ENCODE results near the gene HBS1L.

HBS1L gene

GRCh38 chr6:135025775-135026174, 28.8 kb downstream of the HBS1L start:
- H3K4me3 ChIP-seq (ENCODE audit: low read length): no peak overlapping the region
- no peak for TF ChIP-seq CTCF (conservative IDR thresholded peaks at IDR 0.05; ENCODE audit: low read length)

GRCh38 chr6:135025175-135025574, 29.4 kb downstream of the HBS1L start:
- no peak for TF ChIP-seq CTCF (conservative IDR thresholded peaks at IDR 0.05; ENCODE audit: low read length)
- no peak overlapping the region for H3K4me3 ChIP-seq (ENCODE audit: low read length)
- DNase-seq (ENCODE audit: low read depth): no peak

More at GRCh38 chr6:135025775-135026174, 28.8 kb downstream of the HBS1L start:
- no peak for DNase-seq (ENCODE audit: low read depth)

GRCh38 chr6:135022050-135022697, 32.4 kb downstream of the HBS1L start:
- DNase-seq (ENCODE audit: low read depth): no peak
- TF ChIP-seq CTCF (conservative IDR thresholded peaks at IDR 0.05; ENCODE audit: low read length): no peak
- no peak overlapping the region for H3K4me3 ChIP-seq (ENCODE audit: low read length)

GRCh38 chr6:135021310-135022049, 33.1 kb downstream of the HBS1L start:
- no peak for TF ChIP-seq CTCF (conservative IDR thresholded peaks at IDR 0.05; ENCODE audit: low read length)
- H3K4me3 ChIP-seq (ENCODE audit: low read length): no peak overlapping the region
- no peak for DNase-seq (ENCODE audit: low read depth)

GRCh38 chr6:135018941-135019340, 35.7 kb downstream of the HBS1L start:
- no peak for DNase-seq (ENCODE audit: low read depth)
- no peak for TF ChIP-seq CTCF (conservative IDR thresholded peaks at IDR 0.05; ENCODE audit: low read length)
- H3K4me3 ChIP-seq (ENCODE audit: low read length): no peak overlapping the region

- no peak for TF ChIP-seq CTCF (conservative IDR thresholded peaks at IDR 0.05; ENCODE audit: low read length)
- no peak overlapping the region for H3K4me3 ChIP-seq (ENCODE audit: low read length)
Observed at GRCh38 chr6:135018052-135018451, 36.6 kb downstream of the HBS1L start.

GRCh38 chr6:135014353-135014832, 40.2 kb downstream of the HBS1L start:
- no peak for TF ChIP-seq CTCF (conservative IDR thresholded peaks at IDR 0.05; ENCODE audit: low read length)
- no peak overlapping the region for H3K4me3 ChIP-seq (ENCODE audit: low read length)
- no peak for DNase-seq (ENCODE audit: low read depth)

More at GRCh38 chr6:135018052-135018451, 36.6 kb downstream of the HBS1L start:
- DNase-seq (ENCODE audit: low read depth): no peak
